AG04449 (cell line): ENCODE measurements around the gene FOXF1.

Experiments
- CTCF ChIA-PET: fragments of 350-600 bp; formaldehyde crosslinking; extraction: SDS; loops from one replicate; lab custom pipeline; 2021; ENCODE audit warnings: antibody characterized with exemption; lab: Yijun Ruan, JAX
- POLR2A ChIA-PET: fragments of 400-600, 350-600 bp; formaldehyde crosslinking; extraction: SDS; loops from one replicate; lab custom pipeline; 2020; ENCODE audit warnings: antibody characterized with exemption, inconsistent platforms; lab: Yijun Ruan, JAX
- DNase-seq: peaks from one replicate; pipeline ENCODE4 v3.0.0-alpha.2; 2010; ENCODE audit warnings: low read depth, low spot score
- H3K4me3 ChIP-seq: 2 replicates; pipeline ENCODE4 v1.5.1; 2011; ENCODE audit warnings: low read depth, mild to moderate bottlenecking, control low read depth, low read length
- TF ChIP-seq, protein P1 (sequence below): IDR thresholded peaks from one replicate; pipeline ENCODE4 v1.5.1; 2011; ENCODE audit warnings: mild to moderate bottlenecking, moderate library complexity, low read length, control low read depth, inconsistent platforms; ENCODE audit not compliant: insufficient read depth; ENCODE audit errors: missing control alignments

The FOXF1 gene

DNA sequence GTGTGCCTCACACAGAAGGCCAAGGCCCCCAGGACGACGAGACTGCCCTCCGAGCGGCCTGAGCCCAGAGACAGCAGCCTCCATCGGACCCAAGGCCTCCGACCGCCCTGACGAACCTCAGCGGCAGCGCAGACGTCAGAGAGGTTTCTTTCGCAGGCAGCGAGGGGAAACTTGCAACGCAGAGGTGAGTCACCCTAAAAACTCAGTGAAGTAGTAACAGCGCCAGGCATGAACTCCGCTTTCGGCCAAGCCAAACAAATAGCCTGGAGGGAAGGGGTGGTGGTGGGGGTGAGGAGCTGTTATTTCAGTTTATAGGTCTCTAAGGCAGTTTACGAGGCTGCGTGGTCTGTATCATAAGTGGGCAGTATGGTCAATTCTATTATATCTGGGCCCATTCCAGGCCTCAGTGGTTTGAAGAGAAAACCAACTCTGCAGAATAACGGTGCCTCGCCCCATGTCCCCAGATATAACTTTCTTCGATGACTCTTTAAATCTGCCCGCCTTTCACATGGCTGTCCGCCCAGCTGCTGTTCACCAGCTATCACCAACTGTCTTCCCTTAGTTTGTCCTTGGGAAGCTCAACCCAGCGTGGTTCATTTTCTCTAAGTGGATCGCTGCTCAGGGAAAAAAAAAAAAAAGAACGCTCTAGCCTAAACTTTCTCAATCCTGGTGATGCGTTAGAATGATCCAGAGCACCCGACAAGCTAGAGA, 43.5 kb upstream of the FOXF1 start:
- POLR2A ChIA-PET: no interaction called here
- no peak overlapping the region for H3K4me3 ChIP-seq
- CTCF ChIA-PET: no interaction called here

DNA sequence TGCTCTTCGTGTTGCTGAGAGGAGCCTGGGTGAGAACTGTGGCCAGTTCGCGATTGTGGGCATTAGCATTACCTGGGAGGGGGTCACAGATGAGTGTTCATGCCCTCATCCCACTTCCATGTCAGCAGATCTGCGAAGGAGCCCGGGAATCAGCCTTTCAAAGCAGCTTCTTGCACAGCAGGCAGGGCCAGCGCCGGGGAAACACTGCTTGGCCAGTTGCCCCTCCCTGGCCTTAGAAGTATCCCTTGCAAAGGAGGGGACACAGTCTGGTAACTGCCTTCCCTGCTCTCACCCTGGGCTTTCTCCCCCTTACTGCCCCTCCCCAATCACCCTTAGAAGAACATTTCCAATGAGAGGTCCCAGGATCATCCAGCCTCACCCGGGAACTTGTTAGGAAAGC, 42.8 kb upstream of the FOXF1 start:
- ChIA-PET POLR2A (no interaction called here), CTCF (no interaction called here)
- no peak for DNase-seq
- no peak overlapping the region for H3K4me3 ChIP-seq
- TF ChIP-seq, protein P1, sequence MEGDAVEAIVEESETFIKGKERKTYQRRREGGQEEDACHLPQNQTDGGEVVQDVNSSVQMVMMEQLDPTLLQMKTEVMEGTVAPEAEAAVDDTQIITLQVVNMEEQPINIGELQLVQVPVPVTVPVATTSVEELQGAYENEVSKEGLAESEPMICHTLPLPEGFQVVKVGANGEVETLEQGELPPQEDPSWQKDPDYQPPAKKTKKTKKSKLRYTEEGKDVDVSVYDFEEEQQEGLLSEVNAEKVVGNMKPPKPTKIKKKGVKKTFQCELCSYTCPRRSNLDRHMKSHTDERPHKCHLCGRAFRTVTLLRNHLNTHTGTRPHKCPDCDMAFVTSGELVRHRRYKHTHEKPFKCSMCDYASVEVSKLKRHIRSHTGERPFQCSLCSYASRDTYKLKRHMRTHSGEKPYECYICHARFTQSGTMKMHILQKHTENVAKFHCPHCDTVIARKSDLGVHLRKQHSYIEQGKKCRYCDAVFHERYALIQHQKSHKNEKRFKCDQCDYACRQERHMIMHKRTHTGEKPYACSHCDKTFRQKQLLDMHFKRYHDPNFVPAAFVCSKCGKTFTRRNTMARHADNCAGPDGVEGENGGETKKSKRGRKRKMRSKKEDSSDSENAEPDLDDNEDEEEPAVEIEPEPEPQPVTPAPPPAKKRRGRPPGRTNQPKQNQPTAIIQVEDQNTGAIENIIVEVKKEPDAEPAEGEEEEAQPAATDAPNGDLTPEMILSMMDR: no peak

More for the DNA sequence above, 43.5 kb upstream of the FOXF1 start:
- DNase-seq: no peak
- TF ChIP-seq, protein P1: no peak

DNA sequence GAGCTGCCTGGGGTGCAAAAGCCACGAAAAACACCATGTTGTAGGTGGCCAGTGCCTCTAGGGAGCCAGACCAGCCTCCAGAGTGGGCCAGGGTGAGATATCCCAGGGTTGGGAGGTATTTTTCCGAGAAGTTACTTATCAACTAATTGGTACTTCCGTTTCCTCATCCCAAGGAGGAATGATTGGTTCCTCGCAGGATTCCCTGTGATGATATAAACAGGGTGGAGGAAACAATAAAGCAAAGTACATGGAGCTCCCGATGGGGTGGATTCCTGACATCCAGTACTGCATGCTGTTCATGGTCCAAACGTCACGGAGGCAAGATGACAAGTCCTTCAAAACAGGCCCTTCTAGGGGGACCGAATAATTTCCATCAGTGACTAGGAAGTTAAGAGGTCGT, 39.4 kb upstream of the FOXF1 start:
- TF ChIP-seq, protein P1: no peak
- POLR2A ChIA-PET: no interaction called here
- DNase-seq: no peak
- CTCF ChIA-PET: no interaction called here
- H3K4me3 ChIP-seq: no peak overlapping the region

DNA sequence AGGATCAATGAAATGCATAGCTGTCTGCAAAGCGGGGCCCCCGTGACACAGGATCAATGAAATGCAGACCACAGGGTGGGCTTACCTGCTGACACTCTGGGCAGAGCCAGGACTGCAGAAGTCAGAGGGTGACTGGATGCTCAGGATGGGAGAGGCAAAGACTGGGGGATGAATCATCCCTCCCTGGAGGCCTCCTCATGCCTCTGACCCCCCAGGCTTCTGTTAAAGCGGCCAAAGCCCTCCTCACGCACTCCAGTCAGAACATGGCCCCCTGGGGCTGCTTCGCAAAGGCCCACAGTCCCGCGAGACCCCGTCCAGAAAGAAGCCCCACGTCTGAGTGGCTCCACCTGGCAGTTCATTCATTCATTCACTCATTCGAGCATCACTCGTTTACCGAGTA, 38.4 kb upstream of the FOXF1 start:
- TF ChIP-seq, protein P1: no peak
- POLR2A ChIA-PET: no interaction called here
- no peak overlapping the region for H3K4me3 ChIP-seq
- DNase-seq: no peak
- CTCF ChIA-PET: interaction anchor here (1.0 kb wide), 1 partner anchor 48 kb away, joined by 3 read pairs; no protein-coding TSS in a partner anchor

DNA sequence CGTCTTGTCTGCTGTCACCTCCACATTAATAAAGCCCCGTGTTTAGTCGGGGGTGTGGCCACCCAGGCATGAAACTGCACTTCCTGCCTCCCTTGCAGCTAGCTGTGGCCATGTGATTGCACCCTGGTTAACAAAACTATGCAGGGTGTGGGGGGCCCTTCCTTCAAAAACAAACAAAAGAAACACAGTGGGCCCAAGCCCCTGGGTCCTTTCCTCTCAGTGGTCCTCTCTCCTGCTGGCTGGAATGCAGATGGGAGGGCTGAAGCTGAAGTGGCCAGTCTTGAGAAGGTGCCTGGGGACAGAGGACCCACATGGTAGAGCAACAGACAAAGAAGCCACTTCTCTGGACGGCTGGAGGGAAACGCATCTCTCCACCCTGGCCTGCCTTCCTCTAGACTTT, 38.0 kb upstream of the FOXF1 start:
- TF ChIP-seq, protein P1: no peak
- no peak overlapping the region for H3K4me3 ChIP-seq
- ChIA-PET CTCF (interaction anchor here (1.0 to 1.3 kb wide), 2 partner anchors 14 to 47 kb away, joined by 3 read pairs; no protein-coding TSS in a partner anchor), POLR2A (no interaction called here)
- no peak for DNase-seq

DNA sequence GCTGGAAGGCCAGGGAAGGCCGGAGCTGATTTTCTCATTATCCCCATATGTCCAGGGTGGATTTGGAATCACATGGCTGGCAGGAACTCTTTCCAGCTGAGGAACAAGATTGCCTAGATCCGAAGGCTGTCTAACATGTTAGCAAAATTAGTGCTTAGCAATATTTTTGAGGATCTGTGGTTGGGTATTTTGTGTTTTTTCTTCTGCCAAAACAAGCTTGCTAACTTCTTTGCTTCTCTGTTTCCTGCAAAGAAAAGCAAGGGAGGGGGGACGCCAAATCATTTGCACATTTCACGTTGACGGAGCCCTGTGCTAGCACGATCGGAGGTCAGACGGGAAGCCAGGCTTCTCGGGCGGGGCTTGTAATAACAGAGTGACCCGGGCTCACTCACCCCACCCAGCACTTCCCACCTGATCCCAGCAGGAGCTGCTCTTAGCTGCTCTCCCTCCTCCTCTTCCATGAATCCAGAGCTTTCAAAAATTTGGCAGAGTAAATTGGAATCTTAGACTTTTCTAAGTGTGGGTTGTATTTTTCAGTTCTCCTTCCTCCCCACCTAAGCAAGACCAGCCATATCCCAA, 33.3 kb upstream of the FOXF1 start:
- H3K4me3 ChIP-seq: no peak overlapping the region
- DNase-seq: no peak
- ChIA-PET POLR2A (no interaction called here), CTCF (interaction anchor here (0.9 to 3.6 kb wide), 3 partner anchors 16 to 127 kb away, joined by 3 to 11 read pairs (median 3); no protein-coding TSS in a partner anchor)
- TF ChIP-seq, protein P1: no peak
